PC-3 (cell line): ENCODE measurements around the gene UTF1. TPM values are rescaled to one million over a fixed set of nuclear protein-coding genes. Genes with fewer than 3 reads are reported as not detected.

Source experiments
- ATAC-seq: fragments of 200-7000 bp; cut with Tn5 transposase; 2 replicates; pipeline ENCODE4 v1.9.1; 2020; ENCODE audit warnings: mild to moderate bottlenecking, moderate library complexity
- BruUV-seq: library from RNA; stranded (reverse); fragments of 400-500 nt; replicated peaks from 2 replicates; lab custom pipeline; 2021; lab: Mats Ljungman, UMichigan
- CTCF ChIA-PET: fragments of 300-600 bp; sonication (Branson Sonifier 250); formaldehyde crosslinking; loops from one replicate; lab custom pipeline; 2022; ENCODE audit warnings: antibody characterized with exemption; lab: Charles Lee
- POLR2A ChIA-PET: fragments of 300-600 bp; sonication (Branson Sonifier 250); formaldehyde crosslinking; loops from one replicate; lab custom pipeline; 2022; ENCODE audit warnings: antibody characterized with exemption; ENCODE audit not compliant: unreplicated experiment; lab: Charles Lee
- DNase-seq: peaks from one replicate; pipeline ENCODE4 v3.0.0-alpha.2; 2015
- H2AFZ ChIP-seq: fragments of 300-600 bp; sonication (generic); 2 replicates; pipeline ENCODE4 v1.6.0; 2016; ENCODE audit warnings: antibody characterized with exemption, low read length
- H3F3A ChIP-seq: fragments of 300-600 bp; sonication (generic); one replicate; pipeline ENCODE4 v1.6.0; 2017; ENCODE audit warnings: antibody characterized with exemption, low read length, control low read depth, mild to moderate bottlenecking; ENCODE audit not compliant: unreplicated experiment
- H3K27ac ChIP-seq: fragments of 300-600 bp; sonication (generic); 2 replicates; pipeline ENCODE4 v1.5.1; 2016; ENCODE audit warnings: mild to moderate bottlenecking, low read length
- H3K27me3 ChIP-seq: fragments of 300-600 bp; sonication (generic); 2 replicates; pipeline ENCODE4 v1.6.1; 2016; ENCODE audit warnings: low read length, mixed read lengths
- H3K36me3 ChIP-seq: fragments of 300-600 bp; sonication (generic); 2 replicates; pipeline ENCODE4 v1.6.1; 2016; ENCODE audit warnings: low read depth, mixed run types, low read length, mixed read lengths
- H3K4me1 ChIP-seq: fragments of 300-600 bp; sonication (generic); 2 replicates; pipeline ENCODE4 v1.5.1; 2016; ENCODE audit warnings: low read length; ENCODE audit not compliant: insufficient read depth
- H3K4me2 ChIP-seq: fragments of 300-600 bp; sonication (generic); 2 replicates; pipeline ENCODE4 v1.6.0; 2016; ENCODE audit warnings: low read length
- H3K4me3 ChIP-seq: fragments of 300-600 bp; sonication (generic); 2 replicates; pipeline ENCODE4 v1.5.1; 2016; ENCODE audit warnings: mild to moderate bottlenecking, low read length, mixed read lengths
- H3K79me2 ChIP-seq: fragments of 300-600 bp; sonication (generic); 2 replicates; pipeline ENCODE4 v1.6.1; 2017; ENCODE audit warnings: low read length, mixed read lengths
- H3K9ac ChIP-seq: fragments of 300-600 bp; sonication (generic); 2 replicates; pipeline ENCODE4 v1.6.0; 2016; ENCODE audit warnings: mild to moderate bottlenecking, low read length
- H3K9me2 ChIP-seq: fragments of 300-600 bp; sonication (generic); replicated peaks from 2 replicates; pipeline ENCODE4 v1.6.1; 2016; ENCODE audit warnings: mixed run types, low read length, mixed read lengths
- H3K9me3 ChIP-seq: fragments of 300-600 bp; sonication (generic); 2 replicates; pipeline ENCODE4 v1.6.1; 2016; ENCODE audit warnings: low read length, mixed read lengths
- H4K20me1 ChIP-seq: fragments of 300-600 bp; sonication (generic); 2 replicates; pipeline ENCODE4 v1.6.1; 2016; ENCODE audit warnings: low read length, mixed read lengths
- CTCF ChIP-seq: fragments of 300-600 bp; sonication (generic); conservative IDR thresholded peaks from 2 replicates; pipeline ENCODE4 v1.5.1; 2017; ENCODE audit warnings: antibody characterized with exemption, low read depth, mild to moderate bottlenecking, low read length
- EZH2 ChIP-seq: fragments of 300-600 bp; sonication (generic); IDR thresholded peaks from one replicate; pipeline ENCODE4 v1.6.1; 2017; ENCODE audit warnings: antibody characterized with exemption, mild to moderate bottlenecking, low read length; ENCODE audit not compliant: unreplicated experiment
- EZH2phosphoT487 ChIP-seq: fragments of 300-600 bp; sonication (generic); IDR thresholded peaks from 2 replicates; pipeline ENCODE4 v1.6.1; 2018; ENCODE audit warnings: mild to moderate bottlenecking, antibody characterized with exemption, low read length, borderline replicate concordance
- intact Hi-C: fragments of 100-400 bp; cut with micrococcal nuclease; formaldehyde crosslinking; loops from 2 replicates; pipeline ENCODE4 v1.9.0; 2023
- total RNA-seq: library from RNA; depleted of rRNA; stranded (reverse); fragments of >200 nt; gene quantifications from 2 replicates; pipeline ENCODE4 v1.2.3, GENCODE V29; 2014

UTF1 gene
- total RNA-seq, 1 experiment from 2014 or later: not detected

DNA sequence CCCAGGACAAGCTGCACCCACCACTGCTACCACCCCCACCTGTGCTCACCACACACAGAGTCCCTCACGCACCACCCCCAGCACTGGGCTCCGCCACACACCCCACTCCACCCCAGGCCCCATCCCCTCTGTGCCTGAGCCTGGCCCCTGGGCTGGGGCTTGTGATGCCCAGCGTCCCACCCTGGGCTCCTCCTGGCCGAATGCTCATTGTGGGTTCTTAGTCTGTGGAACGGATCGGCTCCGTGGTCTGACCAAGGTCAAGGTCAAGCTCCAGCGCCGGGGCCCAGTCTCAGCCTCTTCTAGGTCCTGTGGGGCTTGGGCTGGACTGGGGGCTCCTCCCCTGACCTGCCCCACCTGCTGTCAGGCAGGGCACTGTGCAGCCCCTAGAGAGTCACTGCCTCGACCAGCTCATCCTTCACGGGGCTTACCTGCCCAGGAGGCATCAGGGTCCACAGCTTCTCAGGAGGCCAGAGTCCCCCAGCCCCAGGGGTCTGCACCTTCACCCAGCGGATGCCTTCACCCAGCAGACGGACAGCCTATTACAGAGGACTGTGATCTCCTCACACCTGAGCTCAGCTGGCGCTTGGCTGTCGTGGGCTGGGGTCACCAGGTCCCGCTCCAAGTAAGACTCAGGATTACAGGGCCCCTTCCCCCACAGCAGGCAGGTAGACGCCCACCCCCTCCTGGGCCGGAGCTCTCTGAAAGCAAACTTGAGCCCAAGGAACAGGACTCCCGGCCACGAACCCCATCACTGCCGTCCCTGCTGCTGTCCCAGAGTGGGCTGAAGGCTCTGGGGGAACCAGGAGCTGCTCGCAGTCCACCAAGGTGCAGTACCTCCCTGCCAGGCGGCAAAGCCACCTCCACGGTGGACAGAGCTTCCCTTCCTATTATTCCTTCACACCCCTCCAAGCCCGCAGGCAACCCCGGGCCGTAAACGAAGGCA lies 15.3 kb upstream of the UTF1 start:
- Histone ChIP-seq H2AFZ (no peak overlapping the region), H3K4me2 (no peak overlapping the region), H3K9ac (no peak overlapping the region), H4K20me1 (no peaks in the 10 kb centered on the region), H3K9me3 (no peaks in the 10 kb centered on the region), H3F3A (no peaks in the 10 kb centered on the region), H3K27ac (no peak overlapping the region), H3K36me3 (no peaks in the 10 kb centered on the region), H3K4me3 (no peak overlapping the region), H3K9me2 (no peaks in the 10 kb centered on the region), H3K27me3 (peaks cover 8% of the 10 kb centered on the region; the same call in 1 of the 2 replicates), H3K79me2 (no peaks in the 10 kb centered on the region), H3K4me1 (no peaks in the 10 kb centered on the region)
- POLR2A ChIA-PET: no interaction called here
- no peak for ATAC-seq
- BruUV-seq: no TSS peak
- intact Hi-C loops: no loop called here
- CTCF ChIA-PET: interaction anchor here (0.5 kb wide), 1 partner anchor 104 kb away, joined by 3 read pairs; no protein-coding TSS in a partner anchor
- TF ChIP-seq EZH2phosphoT487 (no peak), EZH2 (no peak), CTCF (no peak)
- DNase-seq: no peak

DNA sequence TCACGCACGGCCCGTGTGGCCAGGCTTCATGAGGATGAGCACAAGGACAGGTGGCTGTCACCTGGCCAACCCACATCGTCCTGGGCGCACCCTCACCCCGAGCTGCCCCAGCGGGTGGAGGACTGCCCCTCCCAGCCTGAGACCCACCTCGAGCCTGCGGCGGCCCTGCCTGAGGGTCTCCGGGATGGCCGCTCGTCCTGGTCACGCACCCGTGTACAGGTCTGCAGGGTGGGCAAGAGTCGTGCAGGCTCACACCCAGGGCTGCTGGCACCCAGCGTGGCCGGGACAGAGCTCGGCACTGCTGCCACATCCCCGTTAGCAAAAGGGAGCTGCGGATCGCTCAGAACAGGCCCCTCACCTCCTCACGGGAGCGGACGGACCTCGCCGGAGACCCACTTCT lies 14.4 kb upstream of the UTF1 start:
- H3K27me3 ChIP-seq: peaks cover 8% of the 10 kb centered on the region; the same call in 1 of the 2 replicates
- H3K4me2 ChIP-seq: no peak overlapping the region
- no peaks in the 10 kb centered on the region for H4K20me1 ChIP-seq
- H3K27ac ChIP-seq: no peak overlapping the region
- no peak overlapping the region for H3K4me3 ChIP-seq
- no peaks in the 10 kb centered on the region for H3K79me2 ChIP-seq
- no TSS peak for BruUV-seq
- DNase-seq (no peak), ATAC-seq (no peak)
- ChIA-PET POLR2A (no interaction called here), CTCF (no interaction called here)
- intact Hi-C loops: no loop called here
- H3K36me3 ChIP-seq: no peaks in the 10 kb centered on the region
- no peaks in the 10 kb centered on the region for H3K9me3 ChIP-seq
- H3K9me2 ChIP-seq: no peaks in the 10 kb centered on the region
- TF ChIP-seq CTCF (no peak), EZH2 (no peak), EZH2phosphoT487 (no peak)
- H3F3A ChIP-seq: no peaks in the 10 kb centered on the region
- H2AFZ ChIP-seq: no peak overlapping the region
- H3K9ac ChIP-seq: no peak overlapping the region
- no peaks in the 10 kb centered on the region for H3K4me1 ChIP-seq

GRCh38 chr10:133216776-133217175 lies 13.2 kb upstream of the UTF1 start:
- H3K4me2 ChIP-seq: no peak overlapping the region
- no peaks in the 10 kb centered on the region for H4K20me1 ChIP-seq
- no peaks in the 10 kb centered on the region for H3K9me2 ChIP-seq
- BruUV-seq: no TSS peak
- no peaks in the 10 kb centered on the region for H3K9me3 ChIP-seq
- H3K36me3 ChIP-seq: no peaks in the 10 kb centered on the region
- DNase-seq (no peak), ATAC-seq (no peak)
- H2AFZ ChIP-seq: no peak overlapping the region
- H3K79me2 ChIP-seq: no peaks in the 10 kb centered on the region
- H3K4me3 ChIP-seq: no peak overlapping the region
- no peak overlapping the region for H3K27ac ChIP-seq
- H3K27me3 ChIP-seq: peaks cover 8% of the 10 kb centered on the region; the same call in 1 of the 2 replicates
- H3K4me1 ChIP-seq: no peaks in the 10 kb centered on the region
- TF ChIP-seq EZH2: no peak
- TF ChIP-seq CTCF: no peak
- no peak for TF ChIP-seq EZH2phosphoT487
- no peaks in the 10 kb centered on the region for H3F3A ChIP-seq
- ChIA-PET POLR2A (no interaction called here), CTCF (no interaction called here)
- H3K9ac ChIP-seq: no peak overlapping the region
- intact Hi-C loops: no loop called here
